Skin of body (tissue), 2 donors: Measurements from ENCODE around the gene CTBP2. TPM values are rescaled to one million over a fixed set of nuclear protein-coding genes. Genes with fewer than 3 reads are reported as not detected.
A peak's percentile ranks its signal among the peaks of the same experiment; 100 is the strongest.
"Not testable (repeated sequence)": the region's sequence is repeated elsewhere in the genome, so short reads cannot be mapped to it uniquely, and the experiment has no call there.

Experiments
- DNase-seq: peaks from one replicate; lab custom pipeline; 2025; lab: John Stamatoyannopoulos, UW
- total RNA-seq: library from RNA; depleted of rRNA; stranded (reverse); fragments of >200 nt; gene quantifications from one replicate; pipeline ENCODE4 v1.2.3, GENCODE V29; 2014

CTBP2 gene
- total RNA-seq, 1 donor from 2014 or later: 36.7 TPM

GRCh38 chr10:125158601-125159485, 1.5 kb downstream of the CTBP2 start:
- DNase-seq: no peak

GRCh38 chr10:125158275-125158600, 2.1 kb downstream of the CTBP2 start:
- DNase-seq: no peak

- DNase-seq: no peak
These were observed 2.9 kb downstream of the CTBP2 start for GRCh38 chr10:125157505-125157904.

GRCh38 chr10:125156739-125157480, 3.5 kb downstream of the CTBP2 start:
- no peak for DNase-seq

GRCh38 chr10:125156196-125156595, 4.2 kb downstream of the CTBP2 start:
- DNase-seq: no peak

GRCh38 chr10:125155101-125155500, 5.3 kb downstream of the CTBP2 start:
- DNase-seq: no peak

- DNase-seq: no peak
These were observed 5.8 kb downstream of the CTBP2 start for GRCh38 chr10:125154529-125154928.

GRCh38 chr10:125153703-125154490, 6.5 kb downstream of the CTBP2 start:
- DNase-seq: no peak

- no peak for DNase-seq
These were observed 7.7 kb downstream of the CTBP2 start for GRCh38 chr10:125152450-125153368.

- no peak for DNase-seq
These were observed 8.6 kb downstream of the CTBP2 start for GRCh38 chr10:125151553-125152449.

- no peak for DNase-seq
These were observed 9.2 kb downstream of the CTBP2 start for GRCh38 chr10:125151170-125151552.

GRCh38 chr10:125150376-125151083, 9.8 kb downstream of the CTBP2 start:
- DNase-seq: not testable (repeated sequence)

- no peak for DNase-seq
These were observed 10.7 kb downstream of the CTBP2 start for GRCh38 chr10:125149680-125150047.

- no peak for DNase-seq
These were observed 11.2 kb downstream of the CTBP2 start for GRCh38 chr10:125149036-125149679.

GRCh38 chr10:125148528-125148927, 11.8 kb downstream of the CTBP2 start:
- peak; percentile 15 for DNase-seq

- no peak for DNase-seq
These were observed 12.4 kb downstream of the CTBP2 start for GRCh38 chr10:125147971-125148439.

- no peak for DNase-seq
These were observed 13.4 kb downstream of the CTBP2 start for GRCh38 chr10:125146791-125147579.

- no peak for DNase-seq
These were observed 14.7 kb downstream of the CTBP2 start for GRCh38 chr10:125145636-125146035.
